CD4-positive, alpha-beta memory T cell (primary cell): ENCODE results near the gene MAST2. TPM values are rescaled to one million over a fixed set of nuclear protein-coding genes. Genes with fewer than 3 reads are reported as not detected.

Source experiments
- CTCF ChIA-PET: fragments of 350-600 bp; sonication (Branson Sonifier 250); formaldehyde crosslinking; loops from one replicate; lab custom pipeline; 2021; ENCODE audit warnings: inconsistent platforms; ENCODE audit not compliant: partially characterized antibody; lab: Charles Lee
- POLR2A ChIA-PET: fragments of 350-600 bp; sonication (Branson Sonifier 250); formaldehyde crosslinking; loops from one replicate; lab custom pipeline; 2021; ENCODE audit not compliant: partially characterized antibody; lab: Charles Lee
- DNase-seq, 5 donors: peaks; one replicate each; pipeline versions ENCODE4 v3.0.0 to v3.0.0-alpha.2; 2020 to 2022; ENCODE audit warnings: mixed read lengths in 1 of 5
- H3K27ac ChIP-seq: one replicate; pipeline ENCODE4 v1.7.0; 2013; ENCODE audit warnings: low read depth, low read length
- H3K27me3 ChIP-seq: 2 replicates; pipeline ENCODE4 v1.7.0; 2013; ENCODE audit warnings: mild to moderate bottlenecking, low read length, moderate library complexity; ENCODE audit not compliant: insufficient read depth
- H3K36me3 ChIP-seq: 2 replicates; pipeline ENCODE4 v1.7.0; 2013; ENCODE audit warnings: mild to moderate bottlenecking, low read length, moderate library complexity; ENCODE audit not compliant: insufficient read depth
- H3K4me1 ChIP-seq: 2 replicates; pipeline ENCODE4 v1.7.0; 2013; ENCODE audit warnings: mild to moderate bottlenecking, low read length, moderate library complexity; ENCODE audit not compliant: insufficient read depth
- H3K4me3 ChIP-seq, 2 donors: one replicate each; pipeline ENCODE4 v1.7.0; 2013; ENCODE audit warnings: low read length in 2 of 2, mild to moderate bottlenecking in 1 of 2
- H3K9me3 ChIP-seq, 2 donors: one replicate each; pipeline ENCODE4 v1.7.0; 2013; ENCODE audit warnings: low read length in 2 of 2, control low read depth in 1 of 2; ENCODE audit not compliant: control insufficient read depth in 1 of 2
- H3K27ac Mint-ChIP-seq, 7 donors: one replicate each; pipeline ENCODE4 v1.8.0; 2020 to 2021; ENCODE audit warnings: mixed read lengths in 7 of 7, mild to moderate bottlenecking in 6 of 7, inconsistent platforms in 3 of 7, moderate library complexity in 3 of 7
- H3K27me3 Mint-ChIP-seq, 2 donors: one replicate each; pipeline ENCODE4 v1.8.0; 2020 to 2021; ENCODE audit warnings: mixed read lengths in 2 of 2
- H3K36me3 Mint-ChIP-seq, 2 donors: one replicate each; pipeline ENCODE4 v1.8.0; 2020 to 2021; ENCODE audit warnings: mixed read lengths in 2 of 2, inconsistent platforms in 1 of 2, mild to moderate bottlenecking in 1 of 2
- H3K4me1 Mint-ChIP-seq, 4 donors: one replicate each; pipeline ENCODE4 v1.8.0; 2020 to 2021; ENCODE audit warnings: mixed read lengths in 4 of 4, mild to moderate bottlenecking in 1 of 4
- H3K4me3 Mint-ChIP-seq, 8 donors: one replicate each; pipeline ENCODE4 v1.8.0; 2020 to 2021; ENCODE audit warnings: mixed read lengths in 8 of 8, mild to moderate bottlenecking in 7 of 8, moderate library complexity in 6 of 8, inconsistent platforms in 3 of 8
- H3K9me3 Mint-ChIP-seq, 8 donors: one replicate each; pipeline ENCODE4 v1.8.0; 2020 to 2021; ENCODE audit warnings: mixed read lengths in 8 of 8, mild to moderate bottlenecking in 5 of 8, inconsistent platforms in 3 of 8, moderate library complexity in 1 of 8
- intact Hi-C: fragments of 100-400 bp; cut with micrococcal nuclease; formaldehyde crosslinking; loops from one replicate; pipeline ENCODE4 v1.15.1; 2023
- polyA plus RNA-seq, 2 donors: library from polyadenylated mRNA; unstranded; fragments of 300-500 nt; fragmentation: Illumina TruSeq; gene quantifications; one replicate each; pipeline ENCODE4 v1.2.3, GENCODE V29; 2021
- total RNA-seq, 2 experiments: library from RNA; stranded (reverse); gene quantifications; one replicate each; pipeline ENCODE4 v1.2.3, GENCODE V29; 2021

Gene MAST2
- total and polyA plus RNA-seq, 4 experiments from 2014 or later, result 0.65 to 9.9 (median 4.3) TPM

- intact Hi-C loops, result no loop called here
- H3K4me1 Mint-ChIP-seq, result no peaks in the 10 kb centered on the region
- CTCF ChIA-PET, result no interaction called here
- no peaks in the 10 kb centered on the region for H3K36me3 Mint-ChIP-seq
- H3K9me3 Mint-ChIP-seq, result no peaks in the 10 kb centered on the region
- H3K4me3 ChIP-seq, result no peak overlapping the region
- DNase-seq, result peak in 1 of 5 donors; percentile 9
- no peak overlapping the region for H3K27ac Mint-ChIP-seq
- H3K27me3 ChIP-seq, result no peaks in the 10 kb centered on the region
- H3K9me3 ChIP-seq, result no peaks in the 10 kb centered on the region
- POLR2A ChIA-PET, result no interaction called here
- no peaks in the 10 kb centered on the region for H3K36me3 ChIP-seq
- H3K27me3 Mint-ChIP-seq, result no peaks in the 10 kb centered on the region
- H3K4me3 Mint-ChIP-seq, result no peak overlapping the region
- H3K4me1 ChIP-seq, result no peaks in the 10 kb centered on the region
- no peak overlapping the region for H3K27ac ChIP-seq
These were observed 109.8 kb downstream of the MAST2 start for GRCh38 chr1:45913183-45913683.

DNA sequence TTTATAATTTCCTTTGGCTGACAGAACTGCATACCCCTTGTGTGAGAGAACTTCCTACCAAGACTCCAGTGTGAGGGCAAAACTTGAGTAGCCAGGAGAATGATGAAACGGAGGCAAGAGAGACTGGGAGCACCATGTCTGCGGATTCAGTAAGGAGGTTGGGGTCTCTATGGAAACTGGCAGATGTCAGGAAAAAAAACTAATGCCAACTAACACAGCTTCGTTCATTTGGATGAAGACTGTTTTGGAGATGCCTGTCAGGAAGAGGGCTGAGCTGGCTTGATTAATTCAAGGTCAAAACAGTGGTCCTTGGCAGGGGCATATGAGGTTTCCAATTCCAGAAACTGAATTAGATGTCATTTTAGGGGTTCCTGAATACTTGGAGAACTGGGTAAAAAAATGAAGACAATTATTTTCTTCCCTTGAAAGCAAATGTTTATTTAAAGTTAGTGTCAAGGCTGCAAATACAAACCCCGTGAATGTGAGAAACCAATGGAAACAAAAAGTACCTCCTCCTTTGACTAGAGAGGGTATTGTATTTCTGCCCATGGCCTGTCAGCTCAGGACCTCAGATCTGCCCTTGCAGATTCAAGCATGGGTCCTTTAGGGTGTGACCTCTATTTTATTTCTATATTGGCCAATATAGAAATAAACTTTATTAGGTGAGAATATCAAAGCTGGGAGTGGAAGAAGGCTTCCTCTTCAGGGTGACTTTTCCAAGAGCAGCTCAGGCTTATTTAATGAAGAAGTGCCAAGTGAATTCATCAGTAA is 110.5 kb downstream of the MAST2 start:
- Mint-ChIP-seq H3K27me3 (no peaks in the 10 kb centered on the region), H3K9me3 (no peaks in the 10 kb centered on the region), H3K36me3 (no peaks in the 10 kb centered on the region), H3K4me1 (no peaks in the 10 kb centered on the region), H3K27ac (no peak overlapping the region), H3K4me3 (no peak overlapping the region)
- Histone ChIP-seq H3K36me3 (no peaks in the 10 kb centered on the region), H3K27me3 (no peaks in the 10 kb centered on the region), H3K9me3 (no peaks in the 10 kb centered on the region), H3K4me3 (no peak overlapping the region), H3K4me1 (no peaks in the 10 kb centered on the region), H3K27ac (no peak overlapping the region)
- no peak for DNase-seq
- intact Hi-C loops, result no loop called here
- CTCF ChIA-PET, result no interaction called here
- POLR2A ChIA-PET, result no interaction called here

- Histone ChIP-seq H3K36me3 (no peaks in the 10 kb centered on the region), H3K9me3 (no peaks in the 10 kb centered on the region), H3K27ac (no peak overlapping the region), H3K27me3 (no peaks in the 10 kb centered on the region), H3K4me1 (no peaks in the 10 kb centered on the region), H3K4me3 (no peak overlapping the region)
- ChIA-PET POLR2A (no interaction called here), CTCF (no interaction called here)
- intact Hi-C loops, result no loop called here
- Mint-ChIP-seq H3K36me3 (no peaks in the 10 kb centered on the region), H3K4me3 (no peak overlapping the region), H3K4me1 (no peaks in the 10 kb centered on the region), H3K27ac (no peak overlapping the region), H3K27me3 (no peaks in the 10 kb centered on the region), H3K9me3 (no peaks in the 10 kb centered on the region)
- DNase-seq, result no peak
These were observed 111.4 kb downstream of the MAST2 start for GRCh38 chr1:45914836-45915235.

DNA sequence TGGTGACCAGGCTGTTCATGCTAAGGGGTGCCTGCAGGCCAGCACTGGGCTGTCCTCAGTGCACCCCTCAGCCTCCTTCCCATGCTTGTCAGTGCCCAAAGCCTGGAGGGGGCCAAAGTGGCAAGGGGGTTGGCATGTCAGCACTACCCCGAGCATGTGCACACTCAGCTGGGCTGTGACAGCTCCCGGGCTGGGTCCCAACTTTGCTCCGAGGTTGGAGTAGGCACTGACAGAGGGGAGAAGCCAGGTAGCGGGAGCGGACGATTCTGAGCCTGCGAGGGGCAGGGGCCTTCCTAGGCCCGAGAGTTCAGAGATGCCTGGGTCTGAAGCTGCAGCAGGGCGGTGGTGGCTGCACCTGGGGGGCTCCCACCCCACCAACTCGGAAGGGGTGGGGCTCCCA is 119.0 kb downstream of the MAST2 start:
- Mint-ChIP-seq H3K9me3 (no peaks in the 10 kb centered on the region), H3K27ac (no peak overlapping the region), H3K4me1 (no peaks in the 10 kb centered on the region), H3K27me3 (no peaks in the 10 kb centered on the region), H3K36me3 (no peaks in the 10 kb centered on the region), H3K4me3 (no peak overlapping the region)
- Histone ChIP-seq H3K4me3 (no peak overlapping the region), H3K36me3 (no peaks in the 10 kb centered on the region), H3K9me3 (no peaks in the 10 kb centered on the region), H3K27ac (no peak overlapping the region), H3K27me3 (no peaks in the 10 kb centered on the region), H3K4me1 (no peaks in the 10 kb centered on the region)
- ChIA-PET POLR2A (no interaction called here), CTCF (no interaction called here)
- DNase-seq, result no peak
- intact Hi-C loops, result no loop called here

- CTCF ChIA-PET, result no interaction called here
- no peak overlapping the region for H3K27ac ChIP-seq
- DNase-seq, result no peak
- Mint-ChIP-seq H3K9me3 (no peaks in the 10 kb centered on the region), H3K27ac (no peak overlapping the region), H3K4me1 (no peaks in the 10 kb centered on the region), H3K4me3 (no peak overlapping the region), H3K27me3 (no peaks in the 10 kb centered on the region), H3K36me3 (no peaks in the 10 kb centered on the region)
- H3K9me3 ChIP-seq, result no peaks in the 10 kb centered on the region
- no peak overlapping the region for H3K4me3 ChIP-seq
- H3K36me3 ChIP-seq, result no peaks in the 10 kb centered on the region
- intact Hi-C loops, result no loop called here
- no peaks in the 10 kb centered on the region for H3K27me3 ChIP-seq
- POLR2A ChIA-PET, result no interaction called here
- H3K4me1 ChIP-seq, result no peaks in the 10 kb centered on the region
These were observed 119.4 kb downstream of the MAST2 start for GRCh38 chr1:45922813-45923212.

DNA sequence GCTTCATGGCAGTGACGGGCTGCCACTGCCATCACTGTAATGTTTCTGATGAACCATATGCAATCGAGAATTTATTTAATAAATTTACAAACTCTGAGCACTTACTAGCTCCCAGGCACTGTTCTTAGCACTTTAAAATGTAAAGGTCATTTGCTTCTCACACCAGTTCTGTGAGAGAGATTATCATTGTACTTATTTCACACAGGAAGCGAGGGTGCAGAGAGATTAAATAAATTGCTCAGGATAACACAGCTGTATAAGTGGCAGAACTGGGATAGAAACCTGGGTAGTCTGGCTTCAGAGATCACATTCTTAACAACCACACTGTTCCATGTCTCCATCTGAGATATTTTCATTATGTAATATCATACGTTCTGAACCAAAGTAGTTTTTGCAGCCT is 119.9 kb downstream of the MAST2 start:
- Mint-ChIP-seq H3K36me3 (no peaks in the 10 kb centered on the region), H3K9me3 (no peaks in the 10 kb centered on the region), H3K4me1 (no peaks in the 10 kb centered on the region), H3K4me3 (no peak overlapping the region), H3K27me3 (no peaks in the 10 kb centered on the region), H3K27ac (no peak overlapping the region)
- intact Hi-C loops, result no loop called here
- Histone ChIP-seq H3K27me3 (no peaks in the 10 kb centered on the region), H3K9me3 (no peaks in the 10 kb centered on the region), H3K4me1 (no peaks in the 10 kb centered on the region), H3K27ac (no peak overlapping the region), H3K36me3 (no peaks in the 10 kb centered on the region), H3K4me3 (no peak overlapping the region)
- ChIA-PET POLR2A (no interaction called here), CTCF (no interaction called here)
- no peak for DNase-seq

GRCh38 chr1:45924736-45925135 is 121.3 kb downstream of the MAST2 start:
- Histone ChIP-seq H3K4me3 (no peak overlapping the region), H3K4me1 (peaks cover 6% of the 10 kb centered on the region), H3K27me3 (no peaks in the 10 kb centered on the region), H3K36me3 (no peaks in the 10 kb centered on the region), H3K9me3 (no peaks in the 10 kb centered on the region), H3K27ac (no peak overlapping the region)
- no peak overlapping the region for H3K27ac Mint-ChIP-seq
- H3K36me3 Mint-ChIP-seq, result no peaks in the 10 kb centered on the region
- intact Hi-C loops, result no loop called here
- CTCF ChIA-PET, result no interaction called here
- no peaks in the 10 kb centered on the region for H3K27me3 Mint-ChIP-seq
- POLR2A ChIA-PET, result no interaction called here
- no peak overlapping the region for H3K4me3 Mint-ChIP-seq
- no peaks in the 10 kb centered on the region for H3K9me3 Mint-ChIP-seq
- H3K4me1 Mint-ChIP-seq, result peaks cover 9 to 11% (median 9%) of the 10 kb centered on the region in 4 donors
- no peak for DNase-seq
